Stimulated activated naive CD8-positive, alpha-beta T cell treated with anti-CD3 and anti-CD28 coated beads, Interleukin-15, Interleukin-2, amounts not matched to agents 100 U/mL and 50 U/mL, for 24 hours (primary cell): Measurements from ENCODE around the gene NLGN4X.

ENCODE experiments used
- ATAC-seq: fragments of 150-1000 bp; cut with Tn5 transposase; one replicate; pipeline ENCODE4 v1.10.0; 2021
- DNase-seq: peaks from one replicate; pipeline ENCODE4 v3.0.0; 2021

NLGN4X gene

DNA sequence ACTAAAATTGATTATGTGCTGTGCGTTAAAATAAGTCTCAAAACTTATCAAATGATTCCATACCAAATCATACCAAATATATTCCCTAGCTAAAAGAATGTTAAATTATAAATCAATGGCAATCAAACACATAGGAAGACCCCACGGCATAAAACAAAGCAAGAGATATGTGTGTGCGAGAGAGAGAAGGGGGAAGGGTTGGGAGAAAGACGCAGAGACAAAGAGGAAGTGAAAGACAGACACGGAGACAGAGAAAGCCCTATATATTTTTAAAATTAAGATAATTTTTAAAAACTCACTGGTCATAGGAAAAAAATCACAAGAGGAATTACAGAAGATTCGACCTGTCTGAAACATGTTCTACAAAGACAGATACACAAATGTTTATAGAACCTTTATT, 371.4 kb downstream of the NLGN4X start:
- ATAC-seq (no peak), DNase-seq (no peak)

DNA sequence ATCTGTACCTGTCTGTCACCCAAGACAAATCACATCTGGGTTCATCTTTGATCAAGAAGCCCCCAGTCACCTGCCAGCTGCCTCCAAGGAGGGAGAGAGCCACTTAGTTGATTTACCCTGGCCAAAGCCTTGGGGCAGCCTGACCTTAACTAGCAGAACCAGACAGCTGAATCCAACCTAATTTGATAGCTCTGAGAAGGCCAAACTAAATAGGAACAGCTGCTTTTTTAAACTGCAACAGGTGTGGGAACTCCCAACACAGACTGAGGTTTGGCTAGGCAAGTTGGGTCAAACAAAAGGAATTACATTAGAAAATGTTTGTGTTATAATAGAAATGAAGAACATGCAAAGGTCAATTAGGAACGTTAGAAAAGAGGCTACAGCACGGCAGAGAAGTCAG, 375.7 kb downstream of the NLGN4X start:
- DNase-seq (no peak), ATAC-seq (no peak)

DNA sequence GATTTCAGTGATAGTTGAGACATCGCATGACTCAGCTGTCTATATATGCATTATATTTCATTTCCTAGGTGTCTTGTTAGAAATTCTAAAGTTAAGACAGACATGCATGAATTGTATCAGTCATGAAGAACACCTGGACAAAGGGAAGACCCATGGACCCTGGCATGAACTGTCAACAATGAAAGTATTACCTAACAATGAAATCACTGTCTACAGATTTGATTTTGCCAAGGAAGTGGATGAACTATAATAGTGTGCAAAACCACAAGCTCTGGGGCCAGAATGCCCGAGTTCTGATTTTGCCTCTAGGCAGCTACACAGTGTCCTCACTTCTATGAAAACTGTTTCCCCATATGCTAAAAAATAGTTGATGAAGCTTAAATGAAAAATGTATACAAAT, 386.1 kb downstream of the NLGN4X start:
- DNase-seq (no peak), ATAC-seq (no peak)
